ENCODE data around the gene PAK2.
"Not testable (repeated sequence)": the region's sequence is repeated elsewhere in the genome, so short reads cannot be mapped to it uniquely, and the experiment has no call there.

Gene PAK2

DNA sequence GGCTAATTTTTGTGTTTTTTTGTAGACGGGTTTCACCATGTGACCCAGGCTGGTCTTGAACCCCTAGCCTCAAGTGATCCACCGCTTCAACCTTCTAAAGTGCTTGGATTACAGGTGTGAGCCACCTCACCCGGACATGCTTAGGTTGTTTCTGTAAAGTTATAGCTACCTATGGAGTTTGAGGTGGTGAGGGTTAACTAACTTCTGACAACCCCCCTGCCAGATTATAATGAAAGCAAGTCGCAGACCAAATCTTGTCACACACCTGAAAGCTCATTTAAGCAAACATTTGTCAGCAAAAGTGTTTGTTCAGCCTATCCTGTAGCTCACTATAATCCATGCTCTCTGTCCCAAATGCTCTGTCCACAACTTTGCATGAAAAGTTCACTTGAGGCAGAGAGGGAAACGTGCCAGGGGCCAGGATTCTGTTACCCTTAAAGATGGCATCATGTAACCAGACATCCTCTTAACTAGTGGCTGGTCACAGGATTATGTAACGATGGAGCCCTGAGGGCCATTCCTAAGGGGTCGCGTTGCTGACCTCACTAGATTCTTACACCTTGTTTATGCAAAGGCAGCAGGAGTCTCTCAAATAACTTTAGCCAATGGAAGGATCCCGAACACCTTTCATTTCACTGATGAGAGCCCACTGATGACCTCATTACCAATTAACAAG is 103.9 kb downstream of the PAK2 start:
- CTCF ChIA-PET, result no interaction called here
- TF ChIP-seq, protein P1, sequence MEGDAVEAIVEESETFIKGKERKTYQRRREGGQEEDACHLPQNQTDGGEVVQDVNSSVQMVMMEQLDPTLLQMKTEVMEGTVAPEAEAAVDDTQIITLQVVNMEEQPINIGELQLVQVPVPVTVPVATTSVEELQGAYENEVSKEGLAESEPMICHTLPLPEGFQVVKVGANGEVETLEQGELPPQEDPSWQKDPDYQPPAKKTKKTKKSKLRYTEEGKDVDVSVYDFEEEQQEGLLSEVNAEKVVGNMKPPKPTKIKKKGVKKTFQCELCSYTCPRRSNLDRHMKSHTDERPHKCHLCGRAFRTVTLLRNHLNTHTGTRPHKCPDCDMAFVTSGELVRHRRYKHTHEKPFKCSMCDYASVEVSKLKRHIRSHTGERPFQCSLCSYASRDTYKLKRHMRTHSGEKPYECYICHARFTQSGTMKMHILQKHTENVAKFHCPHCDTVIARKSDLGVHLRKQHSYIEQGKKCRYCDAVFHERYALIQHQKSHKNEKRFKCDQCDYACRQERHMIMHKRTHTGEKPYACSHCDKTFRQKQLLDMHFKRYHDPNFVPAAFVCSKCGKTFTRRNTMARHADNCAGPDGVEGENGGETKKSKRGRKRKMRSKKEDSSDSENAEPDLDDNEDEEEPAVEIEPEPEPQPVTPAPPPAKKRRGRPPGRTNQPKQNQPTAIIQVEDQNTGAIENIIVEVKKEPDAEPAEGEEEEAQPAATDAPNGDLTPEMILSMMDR (IDR thresholded peaks at IDR 0.05; ENCODE audit: control extremely low read depth, extremely low read depth, low read depth, missing control alignments), result no peak
- POLR2A ChIA-PET, result no interaction called here
- no peak for DNase-seq (ENCODE audit: extremely low spot score)

DNA sequence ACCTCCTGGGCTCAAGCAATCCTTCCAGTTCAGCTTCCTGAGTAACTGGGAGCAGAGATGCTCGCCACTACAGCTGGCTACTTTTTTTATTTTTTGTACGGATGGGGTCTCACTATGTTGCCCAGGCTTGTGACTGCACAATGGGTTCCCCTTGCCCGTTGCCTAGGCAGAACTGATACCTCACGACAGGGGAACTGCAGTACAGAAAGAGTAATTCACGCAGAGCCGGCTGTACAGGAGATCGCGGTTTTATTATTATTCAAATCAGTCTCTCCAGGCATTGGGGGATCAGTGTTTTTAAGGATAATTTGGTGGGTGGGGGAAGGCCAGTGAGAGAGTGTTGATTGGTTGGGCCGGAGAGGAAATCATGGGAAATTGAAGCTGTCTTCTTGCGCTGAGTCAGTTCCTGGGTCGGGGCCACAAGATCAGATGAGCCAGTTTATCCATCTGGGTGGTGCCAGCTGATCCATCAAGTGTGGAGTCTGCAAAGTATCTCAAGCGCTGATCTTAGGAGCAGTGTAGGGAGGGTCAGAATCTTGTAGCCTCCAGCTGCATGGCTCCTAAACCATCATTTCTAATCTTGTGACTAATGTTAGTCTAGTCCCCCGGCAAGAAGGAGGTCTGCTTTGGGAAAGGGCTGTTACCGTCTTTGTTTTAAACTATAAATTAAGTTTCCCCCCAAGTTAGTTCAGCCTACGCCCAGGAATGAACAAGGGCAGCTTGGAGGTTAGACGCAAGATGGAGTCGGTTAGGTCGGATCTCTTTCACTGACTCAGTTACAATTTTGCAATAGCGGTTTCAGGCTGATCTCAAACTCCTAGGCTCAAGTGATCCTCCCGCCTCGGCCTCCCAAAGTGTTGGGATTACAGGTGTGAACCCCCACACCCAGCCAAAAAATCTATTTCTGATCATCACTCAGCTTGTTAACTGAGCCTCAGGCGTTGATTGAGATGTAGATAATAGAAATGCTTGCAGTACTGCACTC is 104.9 kb downstream of the PAK2 start:
- CTCF ChIA-PET; POLR2A ChIA-PET; DNase-seq (ENCODE audit: extremely low spot score): not testable (repeated sequence)

DNA sequence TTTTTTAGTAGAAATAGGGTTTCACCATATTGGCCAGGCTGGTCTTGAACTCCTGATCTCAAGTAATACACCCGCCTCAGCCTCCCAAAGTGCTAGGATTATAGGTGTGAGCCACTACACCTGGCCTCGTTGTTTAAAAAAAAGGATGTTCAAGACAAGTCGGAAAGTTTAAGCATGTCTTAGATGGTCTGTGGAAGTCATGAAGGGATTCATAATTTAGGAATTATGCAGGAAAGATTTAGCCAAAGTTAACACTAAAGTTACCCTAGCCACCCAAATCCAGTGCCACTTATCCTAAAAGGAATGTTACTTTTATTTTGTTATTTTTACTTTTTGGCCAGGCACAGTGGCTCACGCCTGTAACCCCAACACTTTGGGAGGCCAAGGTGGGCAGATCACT is 108.7 kb downstream of the PAK2 start:
- CTCF ChIA-PET; POLR2A ChIA-PET; DNase-seq (ENCODE audit: extremely low spot score): not testable (repeated sequence)

DNA sequence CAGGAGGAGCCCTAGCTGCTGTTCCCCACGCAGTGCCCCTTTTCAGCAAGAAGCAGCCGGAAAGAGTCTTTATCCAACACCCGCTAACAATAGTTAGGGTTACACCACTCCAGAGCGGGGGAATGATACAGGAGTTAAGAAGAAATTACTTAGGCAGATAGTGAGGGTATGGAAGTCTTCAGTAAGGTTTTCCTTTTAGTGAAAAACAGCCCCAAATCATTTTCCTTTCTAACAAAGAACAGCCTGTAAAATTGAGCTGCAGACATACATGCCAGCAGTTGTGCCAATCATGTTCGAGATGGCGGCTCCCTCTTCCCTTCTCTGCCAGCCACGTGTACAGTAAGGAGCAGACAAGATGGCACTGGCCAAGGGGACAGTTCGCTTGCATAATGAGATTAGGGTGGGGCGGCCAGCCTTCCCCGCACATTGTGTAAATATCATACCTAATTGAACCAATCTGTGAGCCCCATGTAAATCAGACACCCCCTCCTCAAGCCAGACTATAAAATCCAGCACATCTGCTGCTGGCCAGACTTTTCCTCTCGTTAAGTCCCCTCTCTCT is 109.6 kb downstream of the PAK2 start:
- TF ChIP-seq, protein P1 (IDR thresholded peaks at IDR 0.05; ENCODE audit: control extremely low read depth, extremely low read depth, low read depth, missing control alignments), result no peak
- no peak for DNase-seq (ENCODE audit: extremely low spot score)
- POLR2A ChIA-PET, result no interaction called here
- CTCF ChIA-PET, result interaction anchor here (1.2 to 1.9 kb wide), 4 partner anchors 11 to 31 kb away, joined by 3 to 7 read pairs (median 6); no protein-coding TSS in a partner anchor

DNA sequence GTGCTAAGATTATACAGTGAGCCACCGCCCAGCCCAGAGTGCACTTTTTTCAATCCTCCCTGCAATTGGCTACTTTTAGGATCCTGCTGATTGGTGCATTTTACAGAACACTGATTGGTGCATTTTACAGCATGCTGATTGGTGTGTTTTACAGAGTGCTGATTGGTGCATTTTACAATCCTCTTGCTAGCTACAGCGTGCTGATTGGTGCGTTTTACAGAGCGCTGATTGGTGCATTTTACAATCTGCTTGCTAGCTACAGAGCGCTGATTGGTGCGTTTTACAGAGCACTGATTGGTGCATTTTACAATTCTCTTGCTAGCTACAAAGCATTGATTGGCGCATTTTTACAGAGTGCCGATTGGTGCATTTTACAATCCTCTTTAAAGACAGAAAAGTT is 123.3 kb downstream of the PAK2 start:
- CTCF ChIA-PET, result interaction anchor here (3.2 kb wide), 1 partner anchor 26 kb away, joined by 8 read pairs; no protein-coding TSS in a partner anchor
- POLR2A ChIA-PET; DNase-seq (ENCODE audit: extremely low spot score): not testable (repeated sequence)

DNA sequence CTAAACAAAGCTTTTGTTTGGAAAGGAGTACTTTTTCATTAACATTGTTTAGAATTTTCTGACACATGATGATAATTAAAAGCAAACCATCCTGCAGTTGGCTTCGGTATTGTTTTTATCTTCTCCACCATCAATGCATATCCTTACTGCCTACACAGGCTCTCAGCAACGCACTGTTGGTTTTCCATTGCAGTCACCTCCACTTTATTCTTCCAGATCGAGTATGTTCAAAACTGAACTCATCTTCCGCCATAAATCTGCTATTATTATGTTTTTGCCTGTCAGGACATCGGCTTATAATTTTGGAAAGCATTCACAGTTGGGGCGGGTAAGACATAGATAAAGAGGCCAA is 127.5 kb downstream of the PAK2 start:
- no peak for DNase-seq (ENCODE audit: extremely low spot score)
- CTCF ChIA-PET, result interaction anchor here (0.7 to 3.4 kb wide), 7 partner anchors 19 to 339 kb away, joined by 3 to 20 read pairs (median 3); no protein-coding TSS in a partner anchor
- TF ChIP-seq, protein P1 (IDR thresholded peaks at IDR 0.05; ENCODE audit: control extremely low read depth, extremely low read depth, low read depth, missing control alignments), result no peak
- POLR2A ChIA-PET, result interaction anchor here (0.6 to 0.9 kb wide), 3 partner anchors 13 to 142 kb away, joined by 4 to 5 read pairs (median 5); no protein-coding TSS in a partner anchor

DNA sequence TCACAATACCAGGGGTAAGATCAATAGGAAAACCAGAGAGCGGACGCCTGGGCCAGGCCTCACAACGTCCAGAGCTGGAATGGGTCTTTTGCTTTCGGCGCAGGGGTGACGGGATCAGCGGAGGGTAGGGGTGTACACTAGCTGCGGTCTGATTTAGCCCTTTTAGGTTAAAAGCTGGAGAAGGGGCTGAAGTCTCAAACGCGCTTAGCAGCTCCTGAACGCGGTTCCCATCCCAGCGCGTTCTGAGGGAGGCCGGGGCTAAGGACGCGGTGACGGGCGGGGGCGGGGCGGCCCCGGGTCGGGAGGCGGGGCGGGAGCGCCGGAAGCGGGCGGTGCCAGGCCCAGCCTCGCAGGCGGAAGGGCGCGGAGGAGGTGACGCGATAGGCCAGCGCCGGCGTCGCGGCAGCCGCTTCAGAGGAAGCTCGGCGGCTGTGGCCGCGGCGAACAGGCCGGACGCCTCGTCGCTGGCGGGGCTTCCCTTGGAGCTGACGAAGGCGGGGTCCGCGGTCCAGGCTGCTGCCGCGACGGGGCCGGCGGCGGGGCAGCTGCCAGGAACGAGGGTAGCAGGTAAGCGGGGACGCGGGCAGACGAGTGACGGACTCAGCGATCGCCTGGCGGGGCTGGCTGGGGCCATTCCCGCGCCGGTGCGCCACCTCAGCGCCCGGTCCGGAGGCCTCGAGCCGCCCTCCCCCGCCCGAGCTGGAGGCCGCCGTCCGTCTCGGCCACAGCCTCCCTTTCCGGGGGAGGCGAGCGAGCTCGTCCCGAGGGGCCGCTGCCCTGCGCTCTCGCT is 128.0 kb downstream of the PAK2 start, which contains the start of gene SENP5:
Gene SENP5, plus strand, starts transcription at position 414 of the 790 bp plus-strand sequence. CDS start 17,262 bp downstream, outside the sequence.
- DNase-seq (ENCODE audit: extremely low spot score), result peak; percentile 97
- ChIA-PET POLR2A (interaction anchor here (0.6 to 1.0 kb wide), 5 partner anchors 13 to 141 kb away, joined by 4 to 8 read pairs (median 5); partner anchors contain the start of gene NCBP2), CTCF (interaction anchor here (0.7 to 3.4 kb wide), 9 partner anchors 14 to 339 kb away, joined by 3 to 20 read pairs (median 3); partner anchors contain the start of gene NCBP2)
- TF ChIP-seq, protein P1 (IDR thresholded peaks at IDR 0.05; ENCODE audit: control extremely low read depth, extremely low read depth, low read depth, missing control alignments), result no peak
